ENCODE data around the gene DNAJC5.

DNA sequence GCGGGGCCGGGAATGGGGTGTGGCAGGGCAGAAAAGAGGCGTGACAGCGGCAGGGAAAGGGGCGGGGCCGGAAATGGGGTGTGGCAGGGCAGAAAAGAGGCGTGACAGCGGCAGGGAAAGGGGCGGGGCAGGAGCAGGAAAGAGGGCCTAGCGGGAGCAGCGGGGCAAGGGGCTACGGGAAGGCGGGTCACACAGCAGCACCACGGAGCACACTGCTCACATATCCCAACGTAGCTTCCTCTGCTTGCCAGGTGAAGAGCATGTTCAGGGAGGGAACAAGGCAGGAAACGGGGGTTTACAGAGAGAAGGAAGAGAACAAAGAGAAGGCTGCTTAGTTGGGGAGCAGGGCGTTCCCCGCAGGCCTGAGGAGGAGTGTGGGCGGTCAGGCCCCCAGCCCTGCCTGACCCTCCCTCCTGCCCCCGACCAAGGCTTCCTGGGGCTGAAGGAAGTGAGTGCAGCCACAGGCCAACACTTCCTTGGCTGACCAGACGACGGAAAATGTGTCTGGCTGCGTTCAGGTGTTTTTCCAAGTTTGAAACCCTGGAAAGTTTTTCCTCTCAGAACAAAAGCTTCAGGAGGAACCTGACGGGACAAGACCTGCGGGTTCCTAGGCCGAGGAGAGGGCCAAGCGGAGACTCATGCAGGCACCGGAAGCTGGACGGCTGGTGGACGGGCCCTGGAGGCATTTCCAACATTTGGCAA is 47.5 kb downstream of the DNAJC5 start:
- TF ChIP-seq CTCF (IDR thresholded peaks at IDR 0.05) = no peak
- TF ChIP-seq POLR2A (IDR thresholded peaks at IDR 0.05) = no peak
